A549 (cell line): ENCODE results near the gene NFE2. TPM values are rescaled to one million over a fixed set of nuclear protein-coding genes. Genes with fewer than 3 reads are reported as not detected.

ENCODE experiments used
- ATAC-seq, 2 experiments: fragments of 200-7000 bp in 1 of 2; fragments of >200 bp in 1 of 2; cut with Nextera tagmentation in 1 of 2; cut with Tn5 transposase in 1 of 2; 3 replicates each; pipeline versions ENCODE4 v1.8.0 to v1.9.1; 2018 to 2020; ENCODE audit warnings: mild to moderate bottlenecking in 1 of 2, moderate library complexity in 1 of 2
- CTCF ChIA-PET: fragments of 300-600 bp; sonication (Branson Sonifier 250); formaldehyde crosslinking; extraction: SDS; loops from one replicate; lab custom pipeline; 2021; ENCODE audit warnings: antibody characterized with exemption, inconsistent platforms; lab: Yijun Ruan, JAX
- POLR2A ChIA-PET: fragments of 350-600 bp; formaldehyde crosslinking; extraction: SDS; loops from one replicate; lab custom pipeline; 2021; ENCODE audit warnings: antibody characterized with exemption, inconsistent platforms; lab: Yijun Ruan, JAX
- DNase-seq, 2 experiments: peaks; one replicate each; pipeline versions ENCODE4 v3.0.0 to v3.0.0-alpha.2; 2011 to 2016; ENCODE audit warnings: low read depth in 1 of 2, low spot score in 1 of 2
- FAIRE-seq: peaks from 2 replicates; lab custom pipeline; 2011; peaks lifted over from hg19 to GRCh38; lab: Jason Lieb, UNC
- H3K27ac ChIP-seq, 2 experiments: fragments of >200 bp; sonication (Bioruptor Twin); formaldehyde crosslinking; 3 replicates each; pipeline ENCODE4 v1.5.1; 2016 to 2017
- H3K4me1 ChIP-seq: fragments of >200 bp; sonication (Bioruptor Twin); formaldehyde crosslinking; 3 replicates; pipeline ENCODE4 v1.6.1; 2016
- H3K4me2 ChIP-seq: fragments of >200 bp; sonication (Bioruptor Twin); formaldehyde crosslinking; 3 replicates; pipeline ENCODE4 v1.6.1; 2016
- H3K4me3 ChIP-seq: fragments of >200 bp; sonication (Bioruptor Twin); formaldehyde crosslinking; 3 replicates; pipeline ENCODE4 v1.5.1; 2016
- H3K9me3 ChIP-seq: fragments of >200 bp; sonication (Bioruptor Twin); formaldehyde crosslinking; 3 replicates; pipeline ENCODE4 v1.6.1; 2016
- BCL3 ChIP-seq: fragments of >200 bp; sonication (Bioruptor Twin); formaldehyde crosslinking; IDR thresholded peaks from 3 replicates; pipeline ENCODE4 v1.6.1; 2016
- CBX2 ChIP-seq: fragments of 200-600 bp; sonication (generic); IDR thresholded peaks from 2 replicates; pipeline ENCODE4 v1.6.1; 2016; ENCODE audit warnings: low read depth, mild to moderate bottlenecking, borderline replicate concordance
- CBX8 ChIP-seq: fragments of 200-600 bp; sonication (generic); IDR thresholded peaks from 2 replicates; pipeline ENCODE4 v1.6.1; 2016
- CEBPB ChIP-seq, 2 experiments: fragments of >200 bp in 1 of 2; sonication (Bioruptor Twin) in 1 of 2; formaldehyde crosslinking in 1 of 2; IDR thresholded peaks; 2 replicates each; pipeline ENCODE4 v1.6.1; 2012 to 2016
- CHD2 ChIP-seq: fragments of 150-350 bp; IDR thresholded peaks from 2 replicates; pipeline ENCODE4 v1.6.1; 2014; ENCODE audit warnings: low read length; ENCODE audit not compliant: partially characterized antibody
- CTCF ChIP-seq: fragments of >200 bp; sonication (Bioruptor Twin); formaldehyde crosslinking; IDR thresholded peaks from 3 replicates; pipeline ENCODE4 v1.5.1; 2016
- EHF ChIP-seq: fragments of 250-450 bp; sonication (Bioruptor Pico); IDR thresholded peaks from 2 replicates; pipeline ENCODE4 v1.5.0; 2020; ENCODE audit warnings: mild to moderate bottlenecking
- FOSL2 ChIP-seq, 2 experiments: fragments of 450-650 bp in 1 of 2; fragments of >200 bp in 1 of 2; sonication (Bioruptor Twin) in 1 of 2; formaldehyde crosslinking; IDR thresholded peaks; 2 replicates each; pipeline versions ENCODE4 v1.5.0 to v1.6.1; 2016 to 2020; ENCODE audit warnings: mild to moderate bottlenecking in 1 of 2, moderate library complexity in 1 of 2
- FOXS1 ChIP-seq: fragments of 250-450 bp; sonication (Bioruptor Pico); IDR thresholded peaks from 2 replicates; pipeline ENCODE4 v1.5.0; 2020; ENCODE audit warnings: mild to moderate bottlenecking, moderate library complexity
- HMGXB4 ChIP-seq: fragments of 250-450 bp; sonication (Bioruptor Pico); IDR thresholded peaks from 2 replicates; pipeline ENCODE4 v1.5.0; 2021; ENCODE audit warnings: mild to moderate bottlenecking, moderate library complexity, borderline replicate concordance
- HOXA7 ChIP-seq: fragments of 250-450 bp; sonication (Bioruptor Pico); IDR thresholded peaks from 2 replicates; pipeline ENCODE4 v1.5.0; 2020; ENCODE audit warnings: mild to moderate bottlenecking, moderate library complexity
- HOXB5 ChIP-seq: fragments of 250-450 bp; sonication (Bioruptor Pico); IDR thresholded peaks from 2 replicates; pipeline ENCODE4 v1.5.0; 2020; ENCODE audit warnings: mild to moderate bottlenecking, moderate library complexity
- KDM1A ChIP-seq: fragments of 200-600 bp; sonication (generic); IDR thresholded peaks from 2 replicates; pipeline ENCODE4 v1.6.1; 2016; ENCODE audit warnings: low read depth, mild to moderate bottlenecking
- MAFK ChIP-seq: fragments of 450-650 bp; IDR thresholded peaks from 2 replicates; pipeline ENCODE4 v1.6.1; 2014; ENCODE audit not compliant: partially characterized antibody
- MAX ChIP-seq: IDR thresholded peaks from 2 replicates; pipeline ENCODE4 v1.6.1; 2012
- MYC ChIP-seq: IDR thresholded peaks from 2 replicates; pipeline ENCODE4 v1.6.1; 2012; ENCODE audit warnings: mild to moderate bottlenecking, inconsistent platforms, low read length, improper control_type of control experiment, borderline replicate concordance
- NFE2L2 ChIP-seq: fragments of 150-350 bp; conservative IDR thresholded peaks from 2 replicates; pipeline ENCODE4 v1.6.1; 2014; ENCODE audit warnings: low read length
- PHF8 ChIP-seq: fragments of 200-600 bp; sonication (generic); IDR thresholded peaks from 2 replicates; pipeline ENCODE4 v1.6.1; 2016; ENCODE audit warnings: low read depth, mild to moderate bottlenecking, antibody characterized with exemption, moderate library complexity, borderline replicate concordance
- RAD21 ChIP-seq, 2 experiments: fragments of >200 bp in 1 of 2; sonication (Bioruptor Twin) in 1 of 2; formaldehyde crosslinking in 1 of 2; IDR thresholded peaks in 1 of 2; conservative IDR thresholded peaks in 1 of 2; 2 replicates in 1 of 2; 3 replicates in 1 of 2; pipeline ENCODE4 v1.6.1; 2012 to 2018; ENCODE audit warnings: inconsistent platforms in 1 of 2
- RCOR1 ChIP-seq: fragments of 150-350 bp; IDR thresholded peaks from 2 replicates; pipeline ENCODE4 v1.6.1; 2014; ENCODE audit warnings: antibody characterized with exemption, low read length, low read depth
- RNF2 ChIP-seq: fragments of 200-600 bp; sonication (generic); IDR thresholded peaks from 2 replicates; pipeline ENCODE4 v1.6.1; 2016; ENCODE audit warnings: low read depth, mild to moderate bottlenecking, antibody characterized with exemption, moderate library complexity, borderline replicate concordance
- ZC3H11A ChIP-seq: fragments of 450-650 bp; IDR thresholded peaks from 2 replicates; pipeline ENCODE4 v1.6.1; 2014; ENCODE audit warnings: antibody characterized with exemption, mild to moderate bottlenecking
- ZFP36 ChIP-seq: fragments of 450-650 bp; IDR thresholded peaks from 2 replicates; pipeline ENCODE4 v1.6.1; 2014; ENCODE audit warnings: borderline replicate concordance; ENCODE audit not compliant: partially characterized antibody
- ZNF302 ChIP-seq: fragments of 250-450 bp; sonication (Bioruptor Pico); IDR thresholded peaks from 2 replicates; pipeline ENCODE4 v1.9.0; 2021; ENCODE audit warnings: inconsistent platforms, mild to moderate bottlenecking, moderate library complexity
- WGBS: methylation state at CpG from one replicate; pipeline ENCODE4 v1.1.6; 2017; ENCODE audit errors: missing lambda C conversion rate; 5-methylcytosine and 5-hydroxymethylcytosine counted together
- polyA plus RNA-seq, 4 experiments: library from polyadenylated mRNA; depleted of rRNA in 3 of 4; stranded (reverse); fragments of >200 nt; fragmentation: RNase III in 1 of 4; extraction: RNeasy Plus Mini Kit Qiagen cat#74134 plus additional on column Dnase treatment in 1 of 4; gene quantifications; 2 replicates in 3 of 4; 3 replicates in 1 of 4; pipeline ENCODE4 v1.2.3, GENCODE V29; 2011 to 2017

NFE2 gene
- polyA plus RNA-seq, 2 of the 4 experiments (the other 2 are of a cell fraction): 0.30 to 0.52 TPM

GRCh38 chr12:54303640-54304039 is 2.8 kb upstream of the NFE2 start:
- H3K9me3 ChIP-seq: no peaks in the 10 kb centered on the region
- H3K4me1 ChIP-seq: peaks cover 44% of the 10 kb centered on the region
- ChIA-PET CTCF (interaction anchor here (2.1 to 3.8 kb wide), 2 partner anchors 10 to 11 kb away, joined by 7 to 20 read pairs; no protein-coding TSS in a partner anchor), POLR2A (no interaction called here)
- H3K27ac ChIP-seq: peak overlapping the region in 1 of 2 experiments; percentile 41; a peak in 2 of 6 replicates
- no peak for TF ChIP-seq ZFP36
- no peak for TF ChIP-seq RCOR1
- no peak for TF ChIP-seq NFE2L2
- no peak for TF ChIP-seq MYC
- no peak for TF ChIP-seq MAX
- no peak for TF ChIP-seq ZC3H11A
- no peak for TF ChIP-seq HOXA7 (CRISPR knock-in tag)
- no peak for TF ChIP-seq ZNF302 (CRISPR knock-in tag)
- TF ChIP-seq CBX2: no peak
- no peak for TF ChIP-seq MAFK
- TF ChIP-seq FOXS1 (CRISPR knock-in tag): no peak
- TF ChIP-seq HOXB5: no peak
- TF ChIP-seq CHD2: no peak
- no peak for TF ChIP-seq RAD21 (conservative IDR thresholded peaks at IDR 0.05 in 1 of 2, IDR thresholded peaks at IDR 0.05 in 1 of 2)
- TF ChIP-seq KDM1A: no peak
- TF ChIP-seq RNF2: no peak
- no peak for TF ChIP-seq FOSL2 (IDR thresholded peaks at IDR 0.05)
- TF ChIP-seq FOSL2 (CRISPR knock-in tag; IDR thresholded peaks at IDR 0.05): no peak
- no peak for TF ChIP-seq CBX8
- no peak for ATAC-seq
- H3K4me2 ChIP-seq: peak overlapping the region; percentile 60
- H3K4me3 ChIP-seq: no peak overlapping the region
- no peak for FAIRE-seq
- no peak for DNase-seq

- Histone ChIP-seq H3K9me3 (no peaks in the 10 kb centered on the region), H3K4me1 (peaks cover 33% of the 10 kb centered on the region), H3K4me2 (peak overlapping the region; percentile 85), H3K4me3 (peak overlapping the region; percentile 29), H3K27ac (peak overlapping the region; percentile 34 to 81; a peak in 5 of 6 replicates)
- WGBS: 94% methylated on average over 1 of the region's 1 CpG
- TF ChIP-seq PHF8: no peak
- TF ChIP-seq BCL3: no peak
- TF ChIP-seq MYC: no peak
- TF ChIP-seq HMGXB4 (CRISPR knock-in tag): no peak
- no peak for TF ChIP-seq EHF
- no peak for TF ChIP-seq CEBPB (IDR thresholded peaks at IDR 0.05)
- no peak for TF ChIP-seq HOXA7 (CRISPR knock-in tag)
- no peak for TF ChIP-seq CTCF
- ATAC-seq (no peak), FAIRE-seq (no peak), DNase-seq (no peak)
- ChIA-PET POLR2A (interaction anchor here (0.8 to 2.6 kb wide), 4 partner anchors 13 to 23 kb away, joined by 4 to 13 read pairs (median 8); partner anchors contain the start of genes CBX5, COPZ1 and HNRNPA1), CTCF (interaction anchor here (0.9 to 3.3 kb wide), 8 partner anchors 8 to 81 kb away, joined by 3 to 18 read pairs (median 6); partner anchors contain the start of gene COPZ1)
Observed at GRCh38 chr12:54301428-54302048, 723 bp upstream of the NFE2 start.
